H1 (cell line): ENCODE data around the gene SLC43A3. TPM values are rescaled to one million over a fixed set of nuclear protein-coding genes. Genes with fewer than 3 reads are reported as not detected.

Source experiments
- CTCF ChIA-PET: fragments of 300-600 bp; sonication (Branson Sonifier 250); formaldehyde crosslinking; loops from one replicate; lab custom pipeline; 2021; ENCODE audit not compliant: partially characterized antibody; lab: Charles Lee
- POLR2A ChIA-PET: fragments of 300-600 bp; sonication (Branson Sonifier 250); formaldehyde crosslinking; loops from one replicate; lab custom pipeline; 2021; ENCODE audit warnings: inconsistent platforms; ENCODE audit not compliant: partially characterized antibody; lab: Charles Lee
- DNase-seq, 2 experiments: peaks; one replicate each; pipeline versions ENCODE4 v3.0.0 to v3.0.0-alpha.2; 2010 to 2022; ENCODE audit warnings: low spot score in 2 of 2, low read depth in 1 of 2, mixed read lengths in 1 of 2
- FAIRE-seq: peaks from 2 replicates; lab custom pipeline; 2011; peaks lifted over from hg19 to GRCh38; lab: Jason Lieb, UNC
- H2AFZ ChIP-seq: 2 replicates; pipeline ENCODE4 v1.8.1; 2012; ENCODE audit warnings: low read length, inconsistent platforms
- H2AK5ac ChIP-seq: 2 replicates; pipeline ENCODE4 v1.6.1; 2013; ENCODE audit warnings: low read depth, low read length
- H2BK120ac ChIP-seq: replicated peaks from 2 replicates; pipeline ENCODE3; 2013; ENCODE audit warnings: low read depth, low read length, inconsistent platforms
- H2BK12ac ChIP-seq: 2 replicates; pipeline ENCODE4 v1.6.1; 2013; ENCODE audit warnings: low read depth, low read length
- H2BK15ac ChIP-seq: 2 replicates; pipeline ENCODE4 v1.6.1; 2013; ENCODE audit warnings: low read length
- H2BK20ac ChIP-seq: 2 replicates; pipeline ENCODE4 v1.6.1; 2013; ENCODE audit warnings: low read length
- H2BK5ac ChIP-seq: 2 replicates; pipeline ENCODE4 v1.6.1; 2013; ENCODE audit warnings: low read depth, low read length
- H3K14ac ChIP-seq: 2 replicates; pipeline ENCODE4 v1.6.1; 2013; ENCODE audit warnings: inconsistent platforms; ENCODE audit not compliant: insufficient read length
- H3K18ac ChIP-seq: 2 replicates; pipeline ENCODE4 v1.6.1; 2013; ENCODE audit warnings: low read length; ENCODE audit errors: extremely low read depth
- H3K23ac ChIP-seq: 2 replicates; pipeline ENCODE4 v1.6.1; 2013; ENCODE audit warnings: inconsistent platforms; ENCODE audit not compliant: insufficient read length
- H3K23me2 ChIP-seq: 2 replicates; pipeline ENCODE4 v1.6.1; 2013; ENCODE audit warnings: low read depth, low read length
- H3K27ac ChIP-seq: 2 replicates; pipeline ENCODE4 v1.6.1; 2011; ENCODE audit warnings: low read depth, low read length, inconsistent platforms
- H3K27me3 ChIP-seq, 4 experiments: replicated peaks in 1 of 4; 1 replicate in 1 of 4; 2 replicates in 3 of 4; pipeline versions ENCODE4 v1.6.1 to v1.8.1; 2011 to 2013; ENCODE audit warnings: low read length in 3 of 4, mild to moderate bottlenecking in 3 of 4, inconsistent platforms in 2 of 4, mixed read lengths in 2 of 4, moderate library complexity in 1 of 4; ENCODE audit not compliant: control insufficient read depth in 3 of 4, insufficient read depth in 3 of 4; ENCODE audit errors: extremely low read depth in 1 of 4
- H3K36me3 ChIP-seq, 4 experiments: 2 replicates each; pipeline versions ENCODE4 v1.6.1 to v1.8.1; 2011 to 2013; ENCODE audit warnings: mild to moderate bottlenecking in 4 of 4, low read length in 3 of 4, moderate library complexity in 2 of 4, control low read depth in 1 of 4, inconsistent platforms in 1 of 4; ENCODE audit not compliant: insufficient read depth in 4 of 4, control insufficient read depth in 2 of 4
- H3K4ac ChIP-seq: replicated peaks from 2 replicates; pipeline ENCODE3; 2013; ENCODE audit warnings: low read length, low read depth, mixed read lengths, inconsistent platforms; ENCODE audit not compliant: insufficient read length
- H3K4me1 ChIP-seq, 4 experiments: replicated peaks in 1 of 4; 1 replicate in 1 of 4; 2 replicates in 3 of 4; pipeline versions ENCODE4 v1.6.1 to v1.8.1; 2011 to 2013; ENCODE audit warnings: low read length in 3 of 4, inconsistent platforms in 2 of 4, mixed read lengths in 1 of 4; ENCODE audit not compliant: insufficient read depth in 4 of 4, control insufficient read depth in 3 of 4
- H3K4me2 ChIP-seq, 2 experiments: 2 replicates each; pipeline versions ENCODE4 v1.6.1 to v1.8.1; 2011 to 2013; ENCODE audit warnings: low read depth in 2 of 2, low read length in 2 of 2, control low read depth in 1 of 2, inconsistent platforms in 1 of 2, mild to moderate bottlenecking in 1 of 2; ENCODE audit not compliant: insufficient read depth in 1 of 2
- H3K4me3 ChIP-seq, 4 experiments: fragments of 200-600, 300-600 bp in 1 of 4; sonication (generic), shearing (Covaris generic), sonication (Bioruptor Twin) in 1 of 4; 2 replicates each; pipeline versions ENCODE4 v1.5.1 to v1.8.1; 2011 to 2016; ENCODE audit warnings: low read length in 4 of 4, low read depth in 3 of 4, control low read depth in 2 of 4, inconsistent platforms in 2 of 4, mild to moderate bottlenecking in 2 of 4, mixed read lengths in 1 of 4, moderate library complexity in 1 of 4; ENCODE audit not compliant: insufficient read depth in 2 of 4; ENCODE audit errors: extremely low read depth in 1 of 4
- H3K56ac ChIP-seq: replicated peaks from 2 replicates; pipeline ENCODE3; 2013; ENCODE audit warnings: low read depth, mild to moderate bottlenecking, mixed read lengths, low read length, inconsistent platforms; ENCODE audit not compliant: insufficient read length
- H3K79me1 ChIP-seq: 2 replicates; pipeline ENCODE4 v1.6.1; 2013; ENCODE audit warnings: low read depth, low read length, control low read depth
- H3K79me2 ChIP-seq, 2 experiments: 2 replicates each; pipeline versions ENCODE4 v1.6.1 to v1.8.1; 2012 to 2013; ENCODE audit warnings: low read length in 2 of 2, mild to moderate bottlenecking in 2 of 2, inconsistent platforms in 1 of 2; ENCODE audit not compliant: insufficient read depth in 2 of 2, control insufficient read depth in 1 of 2
- H3K9ac ChIP-seq, 4 experiments: replicated peaks in 1 of 4; 1 replicate in 1 of 4; 2 replicates in 3 of 4; pipeline versions ENCODE4 v1.6.1 to v1.8.1; 2011 to 2013; ENCODE audit warnings: low read depth in 3 of 4, low read length in 3 of 4, control low read depth in 2 of 4, mild to moderate bottlenecking in 2 of 4, moderate library complexity in 2 of 4, inconsistent platforms in 1 of 4; ENCODE audit errors: extremely low read depth in 1 of 4
- H3K9me3 ChIP-seq, 2 experiments: 2 replicates each; pipeline versions ENCODE4 v1.6.1 to v1.8.1; 2012 to 2013; ENCODE audit warnings: mild to moderate bottlenecking in 2 of 2, moderate library complexity in 2 of 2, control low read depth in 1 of 2, inconsistent platforms in 1 of 2, low read depth in 1 of 2, low read length in 1 of 2, mixed read lengths in 1 of 2; ENCODE audit not compliant: insufficient read depth in 2 of 2
- H4K20me1 ChIP-seq, 2 experiments: replicated peaks in 1 of 2; 2 replicates each; pipeline versions ENCODE3 to v1.8.1; 2011 to 2013; ENCODE audit warnings: inconsistent platforms in 2 of 2, low read length in 2 of 2, mild to moderate bottlenecking in 1 of 2; ENCODE audit not compliant: insufficient read depth in 2 of 2, control insufficient read depth in 1 of 2
- H4K5ac ChIP-seq: 2 replicates; pipeline ENCODE4 v1.6.1; 2013; ENCODE audit warnings: low read length, low read depth, mixed read lengths, inconsistent platforms; ENCODE audit not compliant: insufficient read length
- H4K8ac ChIP-seq: 2 replicates; pipeline ENCODE4 v1.8.0; 2013; ENCODE audit warnings: mild to moderate bottlenecking, moderate library complexity, low read length, inconsistent platforms; ENCODE audit not compliant: insufficient read depth; ENCODE audit errors: extremely low read depth
- H4K91ac ChIP-seq: replicated peaks from 2 replicates; pipeline ENCODE3; 2013; ENCODE audit warnings: low read length, mixed read lengths, inconsistent platforms; ENCODE audit not compliant: insufficient read length
- ASH2L ChIP-seq: fragments of 200-600, 300-600 bp; sonication (generic); IDR thresholded peaks from one replicate; pipeline ENCODE4 v1.7.1; 2017; ENCODE audit warnings: low read length
- ATF2 ChIP-seq: IDR thresholded peaks from 2 replicates; pipeline ENCODE4 v1.6.1; 2012; ENCODE audit warnings: low read length, inconsistent platforms
- CEBPB ChIP-seq: IDR thresholded peaks from 2 replicates; pipeline ENCODE4 v1.6.1; 2012; ENCODE audit warnings: low read depth, low read length
- CHD2 ChIP-seq: IDR thresholded peaks from 2 replicates; pipeline ENCODE4 v1.6.1; 2012; ENCODE audit warnings: low read length, improper control_type of control experiment
- JUN ChIP-seq: IDR thresholded peaks from 2 replicates; pipeline ENCODE4 v1.6.1; 2011; ENCODE audit warnings: low read depth, mild to moderate bottlenecking, improper control_type of control experiment, low read length
- KDM1A ChIP-seq: fragments of 200-600, 300-600 bp; sonication (generic); IDR thresholded peaks from 2 replicates; pipeline ENCODE4 v1.7.1; 2016; ENCODE audit warnings: mild to moderate bottlenecking, low read length, borderline replicate concordance
- MAFK ChIP-seq: IDR thresholded peaks from 2 replicates; pipeline ENCODE4 v1.6.1; 2012; ENCODE audit warnings: low read depth, mild to moderate bottlenecking, improper control_type of control experiment, low read length
- RNF2 ChIP-seq: fragments of 200-900, 300-1000 bp; sonication (generic); IDR thresholded peaks from 2 replicates; pipeline ENCODE4 v1.7.1; 2016; ENCODE audit warnings: borderline replicate concordance, low read depth, mild to moderate bottlenecking, antibody characterized with exemption, low read length; ENCODE audit not compliant: poor library complexity, severe bottlenecking; ENCODE audit errors: missing control alignments
- SIRT6 ChIP-seq: IDR thresholded peaks from one replicate; pipeline ENCODE4 v1.7.1; 2012; ENCODE audit warnings: low read length, inconsistent platforms
- TAF1 ChIP-seq: IDR thresholded peaks from 2 replicates; pipeline ENCODE4 v1.6.1; 2011; ENCODE audit warnings: mild to moderate bottlenecking, low read depth, low read length
- TCF12 ChIP-seq: IDR thresholded peaks from 2 replicates; pipeline ENCODE4 v1.6.1; 2011; ENCODE audit warnings: low read depth, mild to moderate bottlenecking, low read length
- polyA plus RNA-seq, 7 experiments: library from polyadenylated mRNA; depleted of rRNA in 3 of 7; stranded (reverse) in 5 of 7; unstranded in 2 of 7; fragments of >200 nt in 5 of 7; fragments of 200-250 nt in 2 of 7; gene quantifications; 1 replicate in 5 of 7; 2 replicates in 1 of 7; 4 replicates in 1 of 7; pipeline versions ENCODE4 v1.2.1 to v1.2.3, GENCODE V29; 2011 to 2013; ENCODE audit warnings: missing spikeins in 2 of 7, mixed read lengths in 2 of 7
- total RNA-seq: library from RNA; stranded (reverse); fragmentation: NEBNext Ultra II Directional; extraction: Animal tissue kit (Norgen Biotek cat#: 25700); gene quantifications from 2 replicates; pipeline ENCODE4 v1.2.1, GENCODE V29; 2021

Gene SLC43A3
- total and polyA plus RNA-seq, 2 of the 8 experiments (the other 6 are each of a cell fraction or from before 2014, with no cell fraction given) = 31.8 to 67.8 TPM

- Histone ChIP-seq H4K5ac (no peak overlapping the region), H3K23me2 (peaks cover 4% of the 10 kb centered on the region; the same call in 1 of the 2 replicates), H4K91ac (no peak overlapping the region), H3K14ac (no peak overlapping the region), H3K4me1 (no peaks in the 10 kb centered on the region), H2BK120ac (no peak overlapping the region), H4K8ac (no peak overlapping the region), H2AK5ac (no peak overlapping the region), H3K56ac (no peak overlapping the region)
- POLR2A ChIA-PET = interaction anchor here (0.9 kb wide), 1 partner anchor 10 kb away, joined by 3 read pairs; no protein-coding TSS in a partner anchor
- DNase-seq = no peak
- TF ChIP-seq CHD2 (no peak), CEBPB (no peak), ATF2 (no peak), KDM1A (no peak), JUN (no peak), MAFK (no peak), ASH2L (no peak), SIRT6 (no peak), TCF12 (no peak), TAF1 (no peak), RNF2 (no peak)
- TF ChIP-seq, all 59 proteins: peak for 0
- no peak for FAIRE-seq
- Histone ChIP-seq H2BK5ac (no peak overlapping the region), H3K4me2 (no peak overlapping the region), H3K9me3 (no peaks in the 10 kb centered on the region), H2BK15ac (no peak overlapping the region), H2BK12ac (no peak overlapping the region), H3K9ac (no peak overlapping the region), H3K23ac (no peak overlapping the region), H3K27me3 (peaks cover 0 to 2% (median 0%) of the 10 kb centered on the region in 4 experiments; a peak in 1 of 7 replicates), H3K79me2 (no peaks in the 10 kb centered on the region), H3K4me3 (no peak overlapping the region), H3K4ac (no peak overlapping the region), H3K36me3 (no peaks in the 10 kb centered on the region), H2AFZ (no peak overlapping the region), H3K27ac (no peak overlapping the region), H4K20me1 (no peaks in the 10 kb centered on the region), H3K18ac (no peak overlapping the region), H3K79me1 (no peaks in the 10 kb centered on the region), H2BK20ac (no peak overlapping the region)
- CTCF ChIA-PET = interaction anchor here (0.6 to 2.4 kb wide), 4 partner anchors 11 to 41 kb away, joined by 3 to 8 read pairs (median 3); no protein-coding TSS in a partner anchor
Observed at GRCh38 chr11:57378186-57378585, 48.7 kb downstream of the SLC43A3 start.
